Lower leg skin (tissue), 3 donors: ENCODE measurements around the gene BCAM.

ENCODE experiments used
- POLR2A ChIP-seq, 2 donors: fragments of 450-650 bp; IDR thresholded peaks; one replicate each; pipeline ENCODE4 v1.6.1; 2016 to 2017; ENCODE audit warnings: antibody characterized with exemption in 2 of 2, mild to moderate bottlenecking in 1 of 2, moderate library complexity in 1 of 2
- TF ChIP-seq, protein P1 (sequence below), 3 donors: fragments of 450-650 bp; IDR thresholded peaks; one replicate each; pipeline ENCODE4 v1.5.1; 2016; ENCODE audit warnings: antibody characterized with exemption in 3 of 3, mild to moderate bottlenecking in 3 of 3, moderate library complexity in 2 of 3

GRCh38 chr19:44796701-44797115 is 12.2 kb upstream of the BCAM start:
- TF ChIP-seq POLR2A (IDR thresholded peaks at IDR 0.05): no peak
- TF ChIP-seq, protein P1, sequence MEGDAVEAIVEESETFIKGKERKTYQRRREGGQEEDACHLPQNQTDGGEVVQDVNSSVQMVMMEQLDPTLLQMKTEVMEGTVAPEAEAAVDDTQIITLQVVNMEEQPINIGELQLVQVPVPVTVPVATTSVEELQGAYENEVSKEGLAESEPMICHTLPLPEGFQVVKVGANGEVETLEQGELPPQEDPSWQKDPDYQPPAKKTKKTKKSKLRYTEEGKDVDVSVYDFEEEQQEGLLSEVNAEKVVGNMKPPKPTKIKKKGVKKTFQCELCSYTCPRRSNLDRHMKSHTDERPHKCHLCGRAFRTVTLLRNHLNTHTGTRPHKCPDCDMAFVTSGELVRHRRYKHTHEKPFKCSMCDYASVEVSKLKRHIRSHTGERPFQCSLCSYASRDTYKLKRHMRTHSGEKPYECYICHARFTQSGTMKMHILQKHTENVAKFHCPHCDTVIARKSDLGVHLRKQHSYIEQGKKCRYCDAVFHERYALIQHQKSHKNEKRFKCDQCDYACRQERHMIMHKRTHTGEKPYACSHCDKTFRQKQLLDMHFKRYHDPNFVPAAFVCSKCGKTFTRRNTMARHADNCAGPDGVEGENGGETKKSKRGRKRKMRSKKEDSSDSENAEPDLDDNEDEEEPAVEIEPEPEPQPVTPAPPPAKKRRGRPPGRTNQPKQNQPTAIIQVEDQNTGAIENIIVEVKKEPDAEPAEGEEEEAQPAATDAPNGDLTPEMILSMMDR (IDR thresholded peaks at IDR 0.05): no peak
